PC-9 (cell line): Measurements from ENCODE around the gene GLS. TPM values are rescaled to one million over a fixed set of nuclear protein-coding genes. Genes with fewer than 3 reads are reported as not detected.

Source experiments
- BruUV-seq: library from RNA; stranded (reverse); fragments of 400-500 nt; replicated peaks from 2 replicates; lab custom pipeline; 2021; lab: Mats Ljungman, UMichigan
- CTCF ChIA-PET: fragments of 300-600 bp; sonication (Branson Sonifier 250); formaldehyde crosslinking; loops from one replicate; lab custom pipeline; 2022; ENCODE audit warnings: antibody characterized with exemption; lab: Charles Lee
- POLR2A ChIA-PET: fragments of 300-600 bp; sonication (Branson Sonifier 250); formaldehyde crosslinking; loops from one replicate; lab custom pipeline; 2022; ENCODE audit warnings: antibody characterized with exemption; ENCODE audit not compliant: unreplicated experiment; lab: Charles Lee
- DNase-seq, 2 experiments: peaks; one replicate each; pipeline versions ENCODE4 v3.0.0 to v3.0.0-alpha.2; 2015 to 2022; ENCODE audit warnings: mixed read lengths in 1 of 2
- H2AFZ ChIP-seq: fragments of 200-600 bp; sonication (generic); 2 replicates; pipeline ENCODE4 v1.8.1; 2017; ENCODE audit warnings: antibody characterized with exemption
- H3F3A ChIP-seq: fragments of 200-600 bp; sonication (generic); 2 replicates; pipeline ENCODE4 v1.8.1; 2017; ENCODE audit warnings: antibody characterized with exemption, mild to moderate bottlenecking, low read depth; ENCODE audit not compliant: insufficient read depth
- H3K27ac ChIP-seq: fragments of 200-600 bp; sonication (generic); 2 replicates; pipeline ENCODE4 v1.6.1; 2016; ENCODE audit warnings: mixed run types
- H3K27me3 ChIP-seq: fragments of 200-600 bp; sonication (generic); 2 replicates; pipeline ENCODE4 v1.6.1; 2016; ENCODE audit warnings: low read depth, mixed run types; ENCODE audit not compliant: insufficient read depth
- H3K36me3 ChIP-seq: fragments of 200-600 bp; sonication (generic); 2 replicates; pipeline ENCODE4 v1.6.1; 2016; ENCODE audit warnings: low read depth, mixed run types
- H3K4me1 ChIP-seq: fragments of 200-600 bp; sonication (generic); replicated peaks from 2 replicates; pipeline ENCODE4 v1.6.1; 2016; ENCODE audit warnings: mixed run types; ENCODE audit not compliant: insufficient read depth
- H3K4me2 ChIP-seq: fragments of 200-600 bp; sonication (generic); 2 replicates; pipeline ENCODE4 v1.6.1; 2017; ENCODE audit warnings: mixed run types
- H3K4me3 ChIP-seq: fragments of 200-600 bp; sonication (generic); 2 replicates; pipeline ENCODE4 v1.6.1; 2016; ENCODE audit warnings: mixed run types
- H3K79me2 ChIP-seq: fragments of 200-600 bp; sonication (generic); 2 replicates; pipeline ENCODE4 v1.6.1; 2017; ENCODE audit warnings: low read depth, mixed run types
- H3K9me2 ChIP-seq: fragments of 200-600 bp; sonication (generic); 2 replicates; pipeline ENCODE4 v1.8.1; 2017; ENCODE audit warnings: mild to moderate bottlenecking; ENCODE audit not compliant: insufficient read depth
- H3K9me3 ChIP-seq: fragments of 200-600 bp; sonication (generic); 2 replicates; pipeline ENCODE4 v1.8.1; 2016; ENCODE audit warnings: low read depth; ENCODE audit not compliant: insufficient read depth
- H4K20me1 ChIP-seq: fragments of 200-600 bp; sonication (generic); 2 replicates; pipeline ENCODE4 v1.8.1; 2017; ENCODE audit not compliant: insufficient read depth
- EZH2 ChIP-seq: fragments of 200-600 bp; sonication (generic); IDR thresholded peaks from 2 replicates; pipeline ENCODE4 v1.8.0; 2017; ENCODE audit warnings: antibody characterized with exemption, low read depth
- intact Hi-C: fragments of 100-400 bp; cut with micrococcal nuclease; formaldehyde crosslinking; loops from one replicate; pipeline ENCODE4 v1.10.0; 2022; ENCODE audit not compliant: unreplicated experiment
- total RNA-seq: library from RNA; stranded (reverse); gene quantifications from 2 replicates; pipeline ENCODE4 v1.2.3, GENCODE V29; 2021
- TF ChIP-seq, protein P1 (sequence below): fragments of 200-600 bp; sonication (generic); conservative IDR thresholded peaks from 2 replicates; pipeline ENCODE4 v1.6.1; 2017; ENCODE audit warnings: mixed run types, antibody characterized with exemption, mild to moderate bottlenecking, moderate library complexity

GLS gene
- total RNA-seq, 1 experiment from 2014 or later: 68.5 TPM

- intact Hi-C loops: loop anchor here (10.0 kb wide), 1 partner anchor 58 kb away; no protein-coding TSS in a partner anchor
- Histone ChIP-seq H3K36me3 (peaks cover 21% of the 10 kb centered on the region), H3F3A (peaks cover 25% of the 10 kb centered on the region), H3K79me2 (no peaks in the 10 kb centered on the region), H3K27me3 (no peaks in the 10 kb centered on the region), H3K4me2 (no peak overlapping the region), H3K9me2 (no peaks in the 10 kb centered on the region), H2AFZ (no peak overlapping the region), H3K27ac (no peak overlapping the region), H4K20me1 (no peaks in the 10 kb centered on the region), H3K4me1 (peaks cover 40% of the 10 kb centered on the region), H3K4me3 (no peak overlapping the region), H3K9me3 (no peaks in the 10 kb centered on the region)
- BruUV-seq: no TSS peak
- no peak for DNase-seq
- TF ChIP-seq EZH2: no peak
- TF ChIP-seq, protein P1, sequence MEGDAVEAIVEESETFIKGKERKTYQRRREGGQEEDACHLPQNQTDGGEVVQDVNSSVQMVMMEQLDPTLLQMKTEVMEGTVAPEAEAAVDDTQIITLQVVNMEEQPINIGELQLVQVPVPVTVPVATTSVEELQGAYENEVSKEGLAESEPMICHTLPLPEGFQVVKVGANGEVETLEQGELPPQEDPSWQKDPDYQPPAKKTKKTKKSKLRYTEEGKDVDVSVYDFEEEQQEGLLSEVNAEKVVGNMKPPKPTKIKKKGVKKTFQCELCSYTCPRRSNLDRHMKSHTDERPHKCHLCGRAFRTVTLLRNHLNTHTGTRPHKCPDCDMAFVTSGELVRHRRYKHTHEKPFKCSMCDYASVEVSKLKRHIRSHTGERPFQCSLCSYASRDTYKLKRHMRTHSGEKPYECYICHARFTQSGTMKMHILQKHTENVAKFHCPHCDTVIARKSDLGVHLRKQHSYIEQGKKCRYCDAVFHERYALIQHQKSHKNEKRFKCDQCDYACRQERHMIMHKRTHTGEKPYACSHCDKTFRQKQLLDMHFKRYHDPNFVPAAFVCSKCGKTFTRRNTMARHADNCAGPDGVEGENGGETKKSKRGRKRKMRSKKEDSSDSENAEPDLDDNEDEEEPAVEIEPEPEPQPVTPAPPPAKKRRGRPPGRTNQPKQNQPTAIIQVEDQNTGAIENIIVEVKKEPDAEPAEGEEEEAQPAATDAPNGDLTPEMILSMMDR: no peak
- CTCF ChIA-PET: interaction anchor here (0.6 kb wide), 1 partner anchor 96 kb away, joined by 3 read pairs; no protein-coding TSS in a partner anchor
- POLR2A ChIA-PET: no interaction called here
Measured at GRCh38 chr2:190982262-190983034, 101.8 kb downstream of the GLS start.

DNA sequence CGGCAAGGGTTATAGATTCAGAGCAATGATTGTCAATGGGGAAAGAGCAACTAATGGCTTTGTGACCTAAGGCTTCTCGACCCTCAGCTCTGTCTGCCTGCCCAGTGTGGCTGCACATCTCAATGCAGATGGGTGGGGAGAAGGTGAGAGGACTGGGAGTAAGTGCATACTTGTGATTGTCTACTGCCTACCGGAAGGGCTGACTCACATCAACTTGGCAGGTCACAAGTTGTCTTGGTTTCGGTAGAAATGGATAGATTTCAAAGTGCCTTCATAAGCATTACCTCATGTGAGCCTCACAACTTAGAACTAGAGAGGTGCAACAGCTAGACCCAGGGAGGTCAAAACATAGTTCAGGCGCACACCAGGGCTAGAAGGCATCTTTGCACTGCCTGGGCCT is 104.0 kb downstream of the GLS start:
- no peaks in the 10 kb centered on the region for H3K36me3 ChIP-seq
- peaks cover 19% of the 10 kb centered on the region for H3F3A ChIP-seq
- no peak overlapping the region for H3K4me3 ChIP-seq
- ChIA-PET CTCF (no interaction called here), POLR2A (no interaction called here)
- H3K4me1 ChIP-seq: peaks cover 21% of the 10 kb centered on the region
- no peak overlapping the region for H3K27ac ChIP-seq
- no peak overlapping the region for H3K4me2 ChIP-seq
- peak in 1 of 2 experiments; percentile 31 for DNase-seq
- no peaks in the 10 kb centered on the region for H3K9me3 ChIP-seq
- no peaks in the 10 kb centered on the region for H3K79me2 ChIP-seq
- intact Hi-C loops: loop anchor here (1.0 to 10.0 kb wide), 2 partner anchors 37 to 60 kb away; no protein-coding TSS in a partner anchor
- TF ChIP-seq EZH2: no peak
- TF ChIP-seq, protein P1: no peak
- no peaks in the 10 kb centered on the region for H3K27me3 ChIP-seq
- no peaks in the 10 kb centered on the region for H3K9me2 ChIP-seq
- H2AFZ ChIP-seq: no peak overlapping the region
- no peaks in the 10 kb centered on the region for H4K20me1 ChIP-seq
- BruUV-seq: no TSS peak

- Histone ChIP-seq H3K9me2 (no peaks in the 10 kb centered on the region), H3K9me3 (no peaks in the 10 kb centered on the region), H4K20me1 (no peaks in the 10 kb centered on the region), H2AFZ (no peak overlapping the region), H3K27me3 (no peaks in the 10 kb centered on the region), H3K79me2 (no peaks in the 10 kb centered on the region), H3K4me1 (peaks cover 8% of the 10 kb centered on the region), H3K4me2 (no peak overlapping the region), H3K36me3 (no peaks in the 10 kb centered on the region), H3F3A (peaks cover 2% of the 10 kb centered on the region), H3K4me3 (no peak overlapping the region), H3K27ac (no peak overlapping the region)
- TF ChIP-seq EZH2: no peak
- TF ChIP-seq, protein P1: no peak
- no TSS peak for BruUV-seq
- ChIA-PET CTCF (no interaction called here), POLR2A (no interaction called here)
- intact Hi-C loops: loop anchor here (10.0 kb wide), 1 partner anchor 62 kb away; no protein-coding TSS in a partner anchor
- DNase-seq: no peak
Measured at GRCh38 chr2:190986221-190986953, 105.8 kb downstream of the GLS start.
